HepG2 (cell line): ENCODE results near the gene PRMT7. TPM values are rescaled to one million over a fixed set of nuclear protein-coding genes. Genes with fewer than 3 reads are reported as not detected.
A peak's percentile ranks its signal among the peaks of the same experiment; 100 is the strongest.

ENCODE experiments used
- ESRRA ChIP-seq: sonication (generic); formaldehyde crosslinking; IDR thresholded peaks from 2 replicates; pipeline ENCODE4 v1.5.1; 2020; ENCODE audit warnings: mild to moderate bottlenecking, low read depth, missing genetic modification reagents
- GLI4 ChIP-seq: sonication (generic); formaldehyde crosslinking; IDR thresholded peaks from 2 replicates; pipeline ENCODE4 v1.5.1; 2020; ENCODE audit warnings: missing genetic modification reagents, mild to moderate bottlenecking, moderate library complexity, borderline replicate concordance
- HNRNPL ChIP-seq: fragments of 200-400 bp; formaldehyde crosslinking; IDR thresholded peaks from 2 replicates; pipeline ENCODE4 v1.6.1; 2017; ENCODE audit warnings: mild to moderate bottlenecking, low read depth, low read length
- IRX3 ChIP-seq: sonication (generic); formaldehyde crosslinking; IDR thresholded peaks from 2 replicates; pipeline ENCODE4 v1.8.1; 2023; ENCODE audit warnings: mild to moderate bottlenecking, low read depth, missing genetic modification reagents, borderline replicate concordance
- NR3C1 ChIP-seq: sonication (generic); formaldehyde crosslinking; IDR thresholded peaks from 2 replicates; pipeline ENCODE4 v1.4.0; 2020; ENCODE audit warnings: missing genetic modification reagents
- PRMT3 ChIP-seq: sonication (generic); formaldehyde crosslinking; IDR thresholded peaks from 2 replicates; pipeline ENCODE4 v1.8.1; 2022; ENCODE audit warnings: low read depth, mild to moderate bottlenecking, moderate library complexity, missing genetic modification reagents, borderline replicate concordance
- RARG ChIP-seq: sonication (generic); formaldehyde crosslinking; IDR thresholded peaks from 2 replicates; pipeline ENCODE4 v1.4.0; 2020; ENCODE audit warnings: low read depth, mild to moderate bottlenecking, missing genetic modification reagents
- SETDB1 ChIP-seq: sonication (generic); formaldehyde crosslinking; IDR thresholded peaks from 2 replicates; pipeline ENCODE4 v1.5.1; 2020; ENCODE audit warnings: missing genetic modification reagents, mild to moderate bottlenecking, borderline replicate concordance
- SIN3A ChIP-seq: IDR thresholded peaks from 2 replicates; pipeline ENCODE4 v1.6.1; 2011; ENCODE audit warnings: low read depth, mild to moderate bottlenecking, control low read depth, low read length, borderline replicate concordance
- SKI ChIP-seq: fragments of 450-650 bp; IDR thresholded peaks from one replicate; pipeline ENCODE4 v1.6.1; 2018; ENCODE audit warnings: mild to moderate bottlenecking; ENCODE audit not compliant: partially characterized antibody
- SRF ChIP-seq: IDR thresholded peaks from 2 replicates; pipeline ENCODE4 v1.6.1; 2011; ENCODE audit warnings: mild to moderate bottlenecking, low read depth, low read length, moderate library complexity
- STAG1 ChIP-seq: sonication (generic); formaldehyde crosslinking; IDR thresholded peaks from 2 replicates; pipeline ENCODE4 v1.4.0; 2020; ENCODE audit warnings: missing genetic modification reagents
- U2AF2 ChIP-seq: fragments of 200-400 bp; formaldehyde crosslinking; IDR thresholded peaks from 2 replicates; pipeline ENCODE4 v1.6.1; 2017; ENCODE audit warnings: low read depth, mild to moderate bottlenecking, low read length
- ZFAT ChIP-seq: sonication (generic); formaldehyde crosslinking; conservative IDR thresholded peaks from 2 replicates; pipeline ENCODE4 v1.8.1; 2023; ENCODE audit warnings: missing genetic modification reagents, inconsistent platforms
- ZKSCAN8 ChIP-seq: IDR thresholded peaks from 2 replicates; pipeline ENCODE4 v1.6.1; 2016; ENCODE audit warnings: borderline replicate concordance, missing genetic modification reagents, missing compliant biosample characterization
- ZMAT3 ChIP-seq: sonication (generic); formaldehyde crosslinking; conservative IDR thresholded peaks from 2 replicates; pipeline ENCODE4 v1.7.0; 2021; ENCODE audit warnings: missing genetic modification reagents
- ZNF143 ChIP-seq: sonication (generic); formaldehyde crosslinking; IDR thresholded peaks from 2 replicates; pipeline ENCODE4 v1.4.0; 2020; ENCODE audit warnings: missing genetic modification reagents
- ZNF264 ChIP-seq: sonication (generic); formaldehyde crosslinking; IDR thresholded peaks from 2 replicates; pipeline ENCODE4 v1.4.0; 2020; ENCODE audit warnings: missing genetic modification reagents
- ZNF274 ChIP-seq: sonication (generic); formaldehyde crosslinking; IDR thresholded peaks from 2 replicates; pipeline ENCODE4 v1.5.1; 2020; ENCODE audit warnings: mild to moderate bottlenecking, missing genetic modification reagents
- ZNF547 ChIP-seq: sonication (generic); formaldehyde crosslinking; IDR thresholded peaks from 2 replicates; pipeline ENCODE4 v1.5.1; 2020; ENCODE audit warnings: mild to moderate bottlenecking, missing genetic modification reagents
- ZNF850 ChIP-seq: sonication (generic); formaldehyde crosslinking; conservative IDR thresholded peaks from 2 replicates; pipeline ENCODE4 v1.9.0; 2021; ENCODE audit warnings: mild to moderate bottlenecking, missing genetic modification reagents
- polyA plus RNA-seq, 8 experiments: library from polyadenylated mRNA; depleted of rRNA in 3 of 8; stranded (reverse) in 7 of 8; unstranded in 1 of 8; fragments of >200 nt; fragmentation: Illumina TruSeq in 4 of 8; extraction: Trizol in 4 of 8; gene quantifications; 2 replicates each; pipeline versions ENCODE4 v1.2.1 to v1.2.3, GENCODE V29; 2011 to 2016; ENCODE audit warnings: low read depth in 4 of 8, missing spikeins in 1 of 8, mixed read lengths in 1 of 8; ENCODE audit not compliant: insufficient read depth in 1 of 8
- total RNA-seq, 5 experiments: library from RNA; depleted of rRNA; stranded (reverse); fragments of >200 nt; fragmentation: Illumina TruSeq; extraction: Trizol; gene quantifications; 2 replicates each; pipeline ENCODE4 v1.2.3, GENCODE V29; 2016; ENCODE audit warnings: low read depth in 1 of 5
- TF ChIP-seq, protein P1 (sequence below): sonication (generic); formaldehyde crosslinking; IDR thresholded peaks from 2 replicates; pipeline ENCODE4 v1.4.0; 2020; ENCODE audit warnings: mild to moderate bottlenecking, missing genetic modification reagents
- TF ChIP-seq, protein P2 (sequence below): sonication (generic); formaldehyde crosslinking; IDR thresholded peaks from 2 replicates; pipeline ENCODE4 v1.4.0; 2020; ENCODE audit warnings: missing genetic modification reagents
- TF ChIP-seq, protein P3 (sequence below): sonication (generic); formaldehyde crosslinking; IDR thresholded peaks from 2 replicates; pipeline ENCODE4 v1.8.1; 2023; ENCODE audit warnings: mild to moderate bottlenecking, moderate library complexity, missing genetic modification reagents
- TF ChIP-seq, protein P4 (sequence below): sonication (generic); formaldehyde crosslinking; IDR thresholded peaks from 2 replicates; pipeline ENCODE4 v1.5.1; 2020; ENCODE audit warnings: mild to moderate bottlenecking, missing genetic modification reagents, moderate library complexity
- TF ChIP-seq, protein P5 (sequence below): sonication (generic); formaldehyde crosslinking; IDR thresholded peaks from 2 replicates; pipeline ENCODE4 v1.8.1; 2023; ENCODE audit warnings: missing genetic modification reagents, mild to moderate bottlenecking, borderline replicate concordance

Gene PRMT7
- total and polyA plus RNA-seq, 2 of the 13 experiments (the other 11 are each of a cell fraction or from before 2014, with no cell fraction given): 47.5 to 55.0 TPM

DNA sequence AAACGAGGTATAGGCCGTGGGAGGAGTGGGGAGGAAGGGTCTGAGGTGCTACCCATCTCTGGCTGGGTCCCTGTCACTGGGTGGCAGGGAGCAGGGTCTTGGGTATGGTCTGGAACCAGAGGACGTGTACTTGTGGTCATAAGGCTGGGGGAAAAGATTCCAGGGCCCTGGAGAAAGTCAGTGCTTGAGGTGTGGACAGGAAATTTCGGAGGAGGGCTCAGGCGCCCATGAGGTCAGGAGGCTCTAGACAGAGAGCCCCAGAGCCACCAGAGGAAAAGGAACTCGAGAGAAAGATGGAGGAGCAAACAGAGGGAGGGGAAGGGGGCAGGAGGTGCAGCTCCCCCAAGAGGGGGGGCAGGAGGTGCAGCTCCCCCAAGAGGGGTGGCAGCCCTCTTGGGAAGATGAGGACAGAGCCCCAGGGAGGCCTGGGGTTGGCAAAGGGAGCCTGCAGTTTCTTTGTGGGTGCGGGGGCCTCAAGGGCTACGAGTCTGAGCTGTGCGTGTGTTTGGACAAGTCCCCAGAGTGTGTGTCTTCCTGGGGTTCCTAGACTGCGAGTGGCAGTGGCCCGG lies 47.2 kb upstream of the PRMT7 start (continued):
- TF ChIP-seq, protein P1, sequence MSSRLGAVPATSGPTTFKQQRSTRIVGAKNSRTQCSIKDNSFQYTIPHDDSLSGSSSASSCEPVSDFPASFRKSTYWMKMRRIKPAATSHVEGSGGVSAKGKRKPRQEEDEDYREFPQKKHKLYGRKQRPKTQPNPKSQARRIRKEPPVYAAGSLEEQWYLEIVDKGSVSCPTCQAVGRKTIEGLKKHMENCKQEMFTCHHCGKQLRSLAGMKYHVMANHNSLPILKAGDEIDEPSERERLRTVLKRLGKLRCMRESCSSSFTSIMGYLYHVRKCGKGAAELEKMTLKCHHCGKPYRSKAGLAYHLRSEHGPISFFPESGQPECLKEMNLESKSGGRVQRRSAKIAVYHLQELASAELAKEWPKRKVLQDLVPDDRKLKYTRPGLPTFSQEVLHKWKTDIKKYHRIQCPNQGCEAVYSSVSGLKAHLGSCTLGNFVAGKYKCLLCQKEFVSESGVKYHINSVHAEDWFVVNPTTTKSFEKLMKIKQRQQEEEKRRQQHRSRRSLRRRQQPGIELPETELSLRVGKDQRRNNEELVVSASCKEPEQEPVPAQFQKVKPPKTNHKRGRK: no peak
- TF ChIP-seq, protein P2, sequence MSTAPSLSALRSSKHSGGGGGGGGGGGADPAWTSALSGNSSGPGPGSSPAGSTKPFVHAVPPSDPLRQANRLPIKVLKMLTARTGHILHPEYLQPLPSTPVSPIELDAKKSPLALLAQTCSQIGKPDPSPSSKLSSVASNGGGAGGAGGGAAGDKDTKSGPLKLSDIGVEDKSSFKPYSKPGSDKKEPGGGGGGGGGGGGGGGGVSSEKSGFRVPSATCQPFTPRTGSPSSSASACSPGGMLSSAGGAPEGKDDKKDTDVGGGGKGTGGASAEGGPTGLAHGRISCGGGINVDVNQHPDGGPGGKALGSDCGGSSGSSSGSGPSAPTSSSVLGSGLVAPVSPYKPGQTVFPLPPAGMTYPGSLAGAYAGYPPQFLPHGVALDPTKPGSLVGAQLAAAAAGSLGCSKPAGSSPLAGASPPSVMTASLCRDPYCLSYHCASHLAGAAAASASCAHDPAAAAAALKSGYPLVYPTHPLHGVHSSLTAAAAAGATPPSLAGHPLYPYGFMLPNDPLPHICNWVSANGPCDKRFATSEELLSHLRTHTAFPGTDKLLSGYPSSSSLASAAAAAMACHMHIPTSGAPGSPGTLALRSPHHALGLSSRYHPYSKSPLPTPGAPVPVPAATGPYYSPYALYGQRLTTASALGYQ (CRISPR knock-in tag): no peak
- TF ChIP-seq SKI (no peak), ZKSCAN8 (CRISPR knock-in tag) (no peak), ZFAT (no peak), SETDB1 (CRISPR knock-in tag) (no peak), ZNF143 (CRISPR knock-in tag) (no peak), ZNF274 (CRISPR knock-in tag) (no peak), GLI4 (CRISPR knock-in tag) (no peak), SRF (no peak), ZNF264 (CRISPR knock-in tag) (no peak), ZNF547 (CRISPR knock-in tag) (no peak), ESRRA (CRISPR knock-in tag) (no peak), ZNF850 (CRISPR knock-in tag) (no peak), HNRNPL (0 out of 2 replicates have a peak, but pooled peaks have one; percentile 29), RARG (CRISPR knock-in tag) (no peak), STAG1 (no peak), SIN3A (no peak), IRX3 (CRISPR knock-in tag) (no peak), U2AF2 (no peak), NR3C1 (CRISPR knock-in tag) (no peak), ZMAT3 (CRISPR knock-in tag) (no peak; the same call in 1 of the 2 replicates), PRMT3 (CRISPR knock-in tag) (no peak)
- TF ChIP-seq, protein P3, sequence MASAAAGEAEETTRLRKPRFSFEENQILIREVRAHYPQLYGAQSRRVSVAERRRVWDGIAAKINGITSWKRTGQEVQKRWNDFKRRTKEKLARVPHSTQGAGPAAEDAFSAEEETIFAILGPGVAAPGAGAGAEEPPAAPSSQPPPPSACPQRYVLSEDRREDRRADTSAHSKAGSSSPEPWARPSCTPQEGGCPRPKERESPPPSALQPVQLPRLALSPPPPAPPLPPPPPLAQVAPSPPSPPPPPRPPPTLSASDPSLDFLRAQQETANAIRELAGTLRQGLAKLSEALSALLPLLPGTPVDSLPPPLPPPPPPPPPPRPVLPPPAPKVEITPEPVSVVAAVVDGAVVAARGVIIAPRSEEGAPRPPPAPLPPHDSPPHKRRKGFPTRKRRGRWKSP: no peak
- TF ChIP-seq, protein P4, sequence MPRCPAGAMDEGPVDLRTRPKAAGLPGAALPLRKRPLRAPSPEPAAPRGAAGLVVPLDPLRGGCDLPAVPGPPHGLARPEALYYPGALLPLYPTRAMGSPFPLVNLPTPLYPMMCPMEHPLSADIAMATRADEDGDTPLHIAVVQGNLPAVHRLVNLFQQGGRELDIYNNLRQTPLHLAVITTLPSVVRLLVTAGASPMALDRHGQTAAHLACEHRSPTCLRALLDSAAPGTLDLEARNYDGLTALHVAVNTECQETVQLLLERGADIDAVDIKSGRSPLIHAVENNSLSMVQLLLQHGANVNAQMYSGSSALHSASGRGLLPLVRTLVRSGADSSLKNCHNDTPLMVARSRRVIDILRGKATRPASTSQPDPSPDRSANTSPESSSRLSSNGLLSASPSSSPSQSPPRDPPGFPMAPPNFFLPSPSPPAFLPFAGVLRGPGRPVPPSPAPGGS: 0 out of 2 replicates have a peak, but pooled peaks have one; percentile 3
- TF ChIP-seq, protein P5, sequence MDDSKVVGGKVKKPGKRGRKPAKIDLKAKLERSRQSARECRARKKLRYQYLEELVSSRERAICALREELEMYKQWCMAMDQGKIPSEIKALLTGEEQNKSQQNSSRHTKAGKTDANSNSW: no peak
